GM19397 (cell line): ENCODE data around the gene GSTM1.
"Not testable (repeated sequence)": the region's sequence is repeated elsewhere in the genome, so short reads cannot be mapped to it uniquely, and the experiment has no call there.

Source experiments
- ATAC-seq: cut with Tn5 transposase; IDR thresholded peaks from one replicate; pipeline ENCODE4 v1.9.1; 2021; ENCODE audit warnings: mild to moderate bottlenecking, moderate library complexity; ENCODE audit not compliant: unreplicated experiment

GSTM1 gene

GRCh38 chr1:109659997-109660690 is 27.5 kb upstream of the GSTM1 start:
- no peak for ATAC-seq

DNA sequence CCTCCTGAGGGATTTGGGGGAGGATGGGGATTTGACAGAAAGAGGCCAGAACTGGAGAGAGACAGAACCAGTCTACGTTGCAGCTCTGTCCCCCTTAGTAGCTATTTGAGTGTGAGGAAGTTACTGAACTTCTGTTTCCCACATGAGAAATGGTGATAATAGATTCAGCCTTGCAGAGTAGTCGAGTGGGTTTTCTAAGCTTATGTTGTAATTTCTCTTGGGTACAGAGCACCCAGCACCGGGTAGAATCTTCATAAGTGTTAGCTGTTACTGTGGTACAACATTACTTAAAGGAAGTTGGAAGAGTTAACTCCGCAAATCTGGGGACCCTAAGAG is 27.0 kb upstream of the GSTM1 start:
- not testable (repeated sequence) for ATAC-seq

GRCh38 chr1:109661391-109661790 is 26.2 kb upstream of the GSTM1 start:
- ATAC-seq = no peak

- no peak for ATAC-seq
These were observed 22.9 kb upstream of the GSTM1 start for GRCh38 chr1:109664671-109665070.

- ATAC-seq = peak; percentile 96
These were observed 20.0 kb upstream of the GSTM1 start, which contains the start of gene GSTM2 for GRCh38 chr1:109667452-109668122. GSTM2 (plus strand) TSS chr1:109668057; CDS start chr1:109668116, 59 bp downstream.

GRCh38 chr1:109668123-109668775 is 19.4 kb upstream of the GSTM1 start:
- ATAC-seq = no peak

GRCh38 chr1:109669246-109669948 is 18.2 kb upstream of the GSTM1 start:
- ATAC-seq = no peak

DNA sequence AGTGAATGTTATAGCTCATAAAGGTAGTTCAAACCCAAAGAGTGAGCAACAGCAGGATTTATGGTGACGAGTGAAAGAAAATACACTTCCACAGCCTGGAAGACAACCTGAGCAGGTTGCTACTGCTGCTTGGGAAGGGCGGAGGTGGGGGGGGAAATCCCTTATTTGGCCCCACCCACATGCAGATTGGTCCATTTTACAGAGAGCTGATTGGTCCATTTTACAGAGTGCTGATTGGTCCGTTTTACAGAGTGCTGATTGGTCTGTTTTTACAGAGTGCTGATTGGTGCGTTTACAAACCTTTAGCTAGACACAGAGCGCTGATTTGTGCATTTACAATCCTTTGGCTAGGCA is 17.7 kb upstream of the GSTM1 start:
- not testable (repeated sequence) for ATAC-seq

DNA sequence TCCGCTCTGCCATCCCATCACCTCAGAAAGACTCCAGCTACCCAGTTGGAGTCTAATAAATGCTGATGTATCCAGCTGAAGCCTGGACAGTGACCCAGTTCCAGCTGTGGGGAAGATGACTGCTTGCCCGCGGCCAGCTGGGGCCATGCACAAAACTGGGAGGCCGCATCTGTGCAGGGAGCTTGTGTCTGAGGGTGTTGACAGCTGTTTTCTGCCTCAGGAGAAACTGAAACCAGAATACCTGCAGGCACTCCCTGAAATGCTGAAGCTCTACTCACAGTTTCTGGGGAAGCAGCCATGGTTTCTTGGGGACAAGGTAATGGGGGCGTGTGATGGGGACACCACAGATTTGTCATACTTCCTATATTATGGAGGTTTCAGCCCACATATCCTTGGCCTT is 16.6 kb upstream of the GSTM1 start:
- ATAC-seq = no peak

- ATAC-seq = not testable (repeated sequence)
These were observed 13.8 kb upstream of the GSTM1 start for GRCh38 chr1:109673861-109674260.

DNA sequence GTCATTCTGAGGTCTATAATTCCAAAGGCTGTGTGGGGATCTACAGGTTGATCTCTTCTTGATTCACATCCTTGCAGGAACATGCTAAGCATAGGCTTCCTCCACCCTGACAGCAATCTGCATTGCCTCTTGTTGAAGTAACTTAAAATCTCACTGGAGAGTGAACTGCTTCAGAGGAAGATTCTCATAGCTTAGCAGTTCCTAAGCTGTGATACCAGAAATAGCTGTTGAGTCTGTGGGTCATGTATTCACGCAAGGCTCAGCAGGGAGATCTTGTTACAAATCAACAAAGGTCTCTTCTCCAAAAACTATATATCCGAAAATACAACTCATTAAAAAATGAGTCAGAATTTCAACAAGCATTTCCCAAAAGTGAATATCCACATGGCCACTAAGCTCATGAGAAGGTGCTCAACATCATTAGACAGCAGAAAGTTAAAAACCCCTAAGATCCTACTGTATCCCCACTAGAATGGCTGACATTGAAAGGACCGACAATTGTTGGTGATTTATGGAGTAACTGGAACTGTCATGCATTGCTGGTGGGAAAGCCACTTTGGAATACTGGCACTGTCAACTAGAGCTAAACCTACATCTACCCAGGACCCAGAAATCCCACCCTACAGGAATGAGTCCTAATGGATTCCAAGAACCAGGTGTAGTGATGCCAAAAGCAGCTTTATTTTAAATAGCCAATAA is 10.8 kb upstream of the GSTM1 start:
- not testable (repeated sequence) for ATAC-seq

- ATAC-seq = no peak
These were observed 10.2 kb upstream of the GSTM1 start for GRCh38 chr1:109677459-109677858.

GRCh38 chr1:109678637-109679036 is 9.0 kb upstream of the GSTM1 start:
- ATAC-seq = not testable (repeated sequence)

DNA sequence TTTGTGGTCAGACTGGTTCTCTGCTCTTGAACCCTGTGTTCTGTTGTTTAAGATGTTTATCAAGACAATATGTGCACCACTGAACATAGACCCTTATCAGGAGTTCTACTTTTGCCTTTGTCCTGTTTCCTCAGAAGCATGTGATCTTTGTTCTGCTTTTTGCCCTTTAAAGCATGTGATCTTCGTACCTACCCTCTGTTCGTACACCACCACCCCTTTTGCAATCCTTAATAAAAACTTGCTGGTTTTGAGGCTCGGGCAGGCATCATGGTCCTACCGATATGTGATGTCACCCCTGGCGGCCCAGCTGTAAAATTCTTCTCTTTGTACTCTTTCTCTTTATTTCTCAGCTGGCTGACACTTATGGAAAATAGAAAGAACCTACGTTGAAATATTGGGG is 2.8 kb upstream of the GSTM1 start:
- ATAC-seq = not testable (repeated sequence)

- not testable (repeated sequence) for ATAC-seq
These were observed 2.2 kb upstream of the GSTM1 start for GRCh38 chr1:109685399-109685798.

DNA sequence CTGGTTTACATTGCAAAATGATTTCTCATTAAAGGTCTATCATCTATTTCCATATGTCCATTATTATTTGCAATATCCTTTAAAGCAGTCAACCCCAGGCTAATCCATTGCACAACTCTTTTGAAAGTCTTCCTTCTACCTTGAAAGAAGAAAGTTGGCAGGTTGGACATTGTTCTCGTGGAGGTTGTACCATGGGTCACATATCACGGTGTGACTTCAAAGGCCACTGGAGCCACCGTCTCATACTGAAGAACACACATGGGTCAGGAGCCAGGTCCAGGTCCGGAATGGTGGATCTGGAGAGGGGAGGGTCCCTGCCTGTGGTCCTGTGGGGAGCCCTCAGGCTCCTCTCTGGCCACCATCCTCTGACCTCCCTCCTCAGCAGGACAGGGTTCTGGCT is 1.7 kb upstream of the GSTM1 start:
- ATAC-seq = not testable (repeated sequence)

- not testable (repeated sequence) for ATAC-seq
These were observed 508 bp upstream of the GSTM1 start for GRCh38 chr1:109687109-109687508.

DNA sequence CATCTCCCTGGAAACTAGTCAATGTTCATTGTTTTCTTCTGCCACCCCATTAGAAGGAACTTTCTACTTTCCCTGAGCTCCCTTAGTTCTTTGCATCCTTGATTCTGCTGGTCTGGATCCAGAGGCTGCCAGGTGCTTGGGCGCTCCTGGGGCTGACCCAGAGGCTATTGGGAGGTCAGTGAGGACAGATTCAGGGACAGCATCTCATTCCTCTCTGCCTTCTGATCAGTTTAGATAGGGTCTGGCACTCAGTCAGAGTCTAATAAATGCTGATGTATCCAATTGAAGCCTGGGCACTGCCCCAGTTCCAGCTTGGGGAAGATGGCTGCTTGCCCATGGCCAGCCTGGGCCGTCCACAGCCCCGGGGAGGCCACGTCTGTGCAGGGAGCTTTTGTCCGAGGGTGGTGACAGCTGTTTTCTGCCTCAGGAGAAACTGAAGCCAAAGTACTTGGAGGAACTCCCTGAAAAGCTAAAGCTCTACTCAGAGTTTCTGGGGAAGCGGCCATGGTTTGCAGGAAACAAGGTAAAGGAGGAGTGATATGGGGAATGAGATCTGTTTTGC is 2.3 kb downstream of the GSTM1 start:
- ATAC-seq = no peak

DNA sequence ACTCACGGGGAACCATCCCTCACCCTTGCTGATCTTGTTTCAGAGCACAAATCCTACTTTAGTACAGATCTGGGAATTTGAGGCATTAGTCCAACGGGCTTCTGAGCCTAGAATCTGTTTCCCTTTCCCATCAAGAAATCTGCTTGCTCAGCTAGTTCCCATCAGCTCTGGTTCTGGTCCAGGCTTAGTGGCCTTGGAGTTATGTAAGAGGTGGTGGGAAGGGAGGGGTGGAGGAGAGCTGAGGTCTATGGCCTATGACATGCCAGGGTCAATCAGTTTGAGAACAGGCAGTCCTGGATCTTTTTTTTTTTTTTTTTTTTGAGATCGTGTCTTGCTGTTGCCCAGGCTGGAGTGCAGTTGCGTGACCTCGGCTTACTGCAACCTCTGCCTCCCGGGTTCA is 4.1 kb downstream of the GSTM1 start:
- no peak for ATAC-seq

DNA sequence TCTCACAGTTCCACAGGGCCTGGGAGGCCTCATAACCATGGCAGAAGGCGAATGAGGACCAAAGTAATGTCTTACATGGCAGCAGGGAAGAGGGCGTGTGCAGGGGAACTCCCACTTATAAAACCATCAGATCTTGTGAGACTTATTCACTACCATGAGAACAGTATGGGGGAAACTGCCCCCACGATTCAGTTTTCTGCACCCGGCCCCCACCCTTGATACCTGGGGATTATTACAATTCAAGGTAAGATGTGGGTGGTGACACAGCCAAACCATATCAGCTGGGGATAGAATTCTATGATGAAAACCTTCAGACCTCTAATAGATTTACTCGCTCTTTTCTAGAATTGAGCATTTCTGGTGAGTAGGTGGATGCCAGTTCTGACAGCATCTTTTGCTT is 6.8 kb downstream of the GSTM1 start:
- not testable (repeated sequence) for ATAC-seq

GRCh38 chr1:109695138-109695537 is 7.5 kb downstream of the GSTM1 start:
- not testable (repeated sequence) for ATAC-seq
